Lower lobe of right lung (tissue), 2 donors: Measurements from ENCODE around the gene TRPC4AP. TPM values are rescaled to one million over a fixed set of nuclear protein-coding genes. Genes with fewer than 3 reads are reported as not detected.

Source experiments
- ATAC-seq, 2 donors: fragments of 200-7000 bp; cut with Tn5 transposase; one replicate each; pipeline ENCODE4 v1.9.1; 2020 to 2022; ENCODE audit warnings: mild to moderate bottlenecking in 2 of 2, moderate library complexity in 2 of 2
- DNase-seq: peaks from one replicate; pipeline ENCODE4 v3.0.0-alpha.2; 2020
- H3K27ac ChIP-seq: fragments of 200-600 bp; one replicate; pipeline ENCODE4 v1.8.0; 2022
- H3K27me3 ChIP-seq: fragments of 200-600 bp; one replicate; pipeline ENCODE4 v1.8.0; 2022; ENCODE audit warnings: low read depth
- H3K36me3 ChIP-seq: fragments of 200-600 bp; one replicate; pipeline ENCODE4 v1.8.0; 2022; ENCODE audit warnings: mild to moderate bottlenecking
- H3K4me1 ChIP-seq: fragments of 200-600 bp; one replicate; pipeline ENCODE4 v1.8.0; 2022
- H3K4me3 ChIP-seq: fragments of 200-600 bp; one replicate; pipeline ENCODE4 v1.8.0; 2022; ENCODE audit warnings: mild to moderate bottlenecking
- H3K9me3 ChIP-seq: fragments of 200-600 bp; one replicate; pipeline ENCODE4 v1.8.0; 2022
- intact Hi-C: fragments of 100-400 bp; cut with DNase I; formaldehyde crosslinking; loops from one replicate; pipeline ENCODE4 v1.11.0; 2022
- total RNA-seq: library from RNA; stranded (reverse); fragmentation: NEBNext Ultra II Directional; extraction: Animal tissue kit (Norgen Biotek cat#: 25700); gene quantifications from one replicate; pipeline ENCODE4 v1.2.1, GENCODE V29; 2021
- TF ChIP-seq, protein P1 (sequence below): fragments of 200-600 bp; IDR thresholded peaks from one replicate; pipeline ENCODE4 v1.8.0; 2022; ENCODE audit warnings: antibody characterized with exemption, mild to moderate bottlenecking
- donor health status: DM: no; HTN: yes; CAD: no; lungs with severe emphysema.

TRPC4AP gene
- total RNA-seq, 1 donor from 2014 or later, result 63.2 TPM

DNA sequence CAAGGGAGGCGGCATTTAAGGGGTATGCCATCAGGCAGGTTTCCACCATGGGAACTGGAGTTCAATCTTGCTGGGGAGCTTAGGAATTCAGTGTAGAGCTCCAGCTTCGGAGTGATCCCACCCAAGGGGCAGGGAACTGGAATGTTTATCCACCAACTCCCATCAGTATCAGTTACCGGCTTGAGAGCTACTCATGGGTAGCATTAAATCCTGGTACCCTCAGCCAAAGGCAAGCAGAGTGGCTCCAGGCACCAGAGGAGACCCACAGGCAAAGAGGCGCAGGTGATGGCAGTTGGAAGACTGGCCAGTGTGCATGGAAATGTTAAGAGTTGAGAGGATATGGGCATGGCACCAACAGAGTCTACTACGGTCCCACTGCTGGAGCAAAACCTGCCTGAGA is 40.4 kb upstream of the TRPC4AP start:
- Histone ChIP-seq H3K9me3 (no peaks in the 10 kb centered on the region), H3K36me3 (peaks cover 97% of the 10 kb centered on the region), H3K4me1 (peaks cover 8% of the 10 kb centered on the region), H3K27me3 (no peaks in the 10 kb centered on the region), H3K4me3 (no peak overlapping the region), H3K27ac (no peak overlapping the region)
- intact Hi-C loops, result no loop called here
- no peak for DNase-seq
- TF ChIP-seq, protein P1, sequence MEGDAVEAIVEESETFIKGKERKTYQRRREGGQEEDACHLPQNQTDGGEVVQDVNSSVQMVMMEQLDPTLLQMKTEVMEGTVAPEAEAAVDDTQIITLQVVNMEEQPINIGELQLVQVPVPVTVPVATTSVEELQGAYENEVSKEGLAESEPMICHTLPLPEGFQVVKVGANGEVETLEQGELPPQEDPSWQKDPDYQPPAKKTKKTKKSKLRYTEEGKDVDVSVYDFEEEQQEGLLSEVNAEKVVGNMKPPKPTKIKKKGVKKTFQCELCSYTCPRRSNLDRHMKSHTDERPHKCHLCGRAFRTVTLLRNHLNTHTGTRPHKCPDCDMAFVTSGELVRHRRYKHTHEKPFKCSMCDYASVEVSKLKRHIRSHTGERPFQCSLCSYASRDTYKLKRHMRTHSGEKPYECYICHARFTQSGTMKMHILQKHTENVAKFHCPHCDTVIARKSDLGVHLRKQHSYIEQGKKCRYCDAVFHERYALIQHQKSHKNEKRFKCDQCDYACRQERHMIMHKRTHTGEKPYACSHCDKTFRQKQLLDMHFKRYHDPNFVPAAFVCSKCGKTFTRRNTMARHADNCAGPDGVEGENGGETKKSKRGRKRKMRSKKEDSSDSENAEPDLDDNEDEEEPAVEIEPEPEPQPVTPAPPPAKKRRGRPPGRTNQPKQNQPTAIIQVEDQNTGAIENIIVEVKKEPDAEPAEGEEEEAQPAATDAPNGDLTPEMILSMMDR, result no peak
- no peak for ATAC-seq

DNA sequence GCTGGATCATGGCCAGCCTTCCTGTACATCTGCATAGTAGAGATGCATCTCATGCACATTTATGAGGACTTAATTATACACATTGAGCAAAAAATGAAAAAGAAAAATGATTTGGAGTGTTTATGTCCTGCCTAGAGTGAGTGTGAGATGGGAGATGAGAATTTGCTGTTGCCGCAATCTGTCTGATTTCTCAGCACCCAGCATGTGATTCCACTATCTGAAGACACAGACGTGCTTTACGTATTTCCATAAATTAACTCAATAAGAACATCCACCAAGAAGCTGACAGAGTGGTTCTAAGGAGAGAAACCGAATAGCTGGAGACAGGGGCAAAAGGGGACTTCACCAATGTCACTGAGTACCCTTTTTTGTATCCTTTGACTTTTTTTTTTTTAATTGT is 39.3 kb upstream of the TRPC4AP start:
- no peak for DNase-seq
- H3K4me3 ChIP-seq, result no peak overlapping the region
- H3K27me3 ChIP-seq, result no peaks in the 10 kb centered on the region
- H3K9me3 ChIP-seq, result no peaks in the 10 kb centered on the region
- H3K27ac ChIP-seq, result no peak overlapping the region
- intact Hi-C loops, result no loop called here
- H3K36me3 ChIP-seq, result peaks cover 97% of the 10 kb centered on the region
- TF ChIP-seq, protein P1, result no peak
- no peak for ATAC-seq
- peaks cover 8% of the 10 kb centered on the region for H3K4me1 ChIP-seq

DNA sequence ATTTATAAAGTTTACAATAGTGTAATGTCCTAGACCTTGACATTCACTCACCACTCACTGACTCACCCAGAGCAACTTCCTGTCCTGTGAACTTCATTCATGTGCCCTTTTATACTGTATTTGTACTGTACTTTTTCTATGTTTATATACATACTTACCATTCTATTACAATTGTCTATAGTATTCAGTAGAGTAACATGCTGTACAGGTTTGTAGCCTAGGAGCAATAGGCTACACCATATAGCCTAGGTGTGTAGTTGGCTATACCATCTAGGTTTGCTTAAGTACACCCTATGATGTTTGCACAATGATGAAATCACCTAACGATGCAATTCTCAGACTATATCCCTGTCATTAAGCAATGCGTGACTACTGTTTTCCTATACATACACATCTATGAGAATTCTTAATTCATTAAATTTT is 37.1 kb upstream of the TRPC4AP start:
- Histone ChIP-seq H3K27ac (no peak overlapping the region), H3K27me3 (no peaks in the 10 kb centered on the region), H3K4me1 (peaks cover under 1% of the 10 kb centered on the region), H3K9me3 (no peaks in the 10 kb centered on the region), H3K4me3 (no peak overlapping the region), H3K36me3 (peaks cover 97% of the 10 kb centered on the region)
- DNase-seq (no peak), ATAC-seq (peak in 1 of 2 donors; percentile 42)
- TF ChIP-seq, protein P1, result no peak
- intact Hi-C loops, result no loop called here

DNA sequence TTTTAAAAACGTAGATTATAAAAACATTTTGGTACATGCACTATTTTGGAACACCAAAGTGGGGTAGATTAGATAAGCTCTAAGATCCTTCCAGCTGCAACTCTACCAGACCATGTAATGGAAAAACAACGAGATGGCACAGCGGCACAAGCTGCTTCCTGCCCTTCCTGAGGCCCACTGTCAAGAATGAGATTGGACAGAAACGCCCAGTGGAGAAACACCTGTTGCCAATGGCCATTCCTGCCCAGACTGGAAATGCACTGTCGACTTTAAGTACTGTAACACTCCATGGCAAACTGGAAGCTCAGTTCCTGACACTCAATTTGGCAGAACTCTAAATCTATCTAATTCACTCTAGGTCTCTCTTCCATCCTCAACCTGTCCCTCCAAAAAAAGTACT is 33.1 kb upstream of the TRPC4AP start:
- H3K4me1 ChIP-seq, result no peaks in the 10 kb centered on the region
- no peak for DNase-seq
- TF ChIP-seq, protein P1, result no peak
- no peaks in the 10 kb centered on the region for H3K27me3 ChIP-seq
- peaks cover 97% of the 10 kb centered on the region for H3K36me3 ChIP-seq
- H3K4me3 ChIP-seq, result no peak overlapping the region
- intact Hi-C loops, result no loop called here
- ATAC-seq, result no peak
- H3K27ac ChIP-seq, result no peak overlapping the region
- H3K9me3 ChIP-seq, result no peaks in the 10 kb centered on the region

DNA sequence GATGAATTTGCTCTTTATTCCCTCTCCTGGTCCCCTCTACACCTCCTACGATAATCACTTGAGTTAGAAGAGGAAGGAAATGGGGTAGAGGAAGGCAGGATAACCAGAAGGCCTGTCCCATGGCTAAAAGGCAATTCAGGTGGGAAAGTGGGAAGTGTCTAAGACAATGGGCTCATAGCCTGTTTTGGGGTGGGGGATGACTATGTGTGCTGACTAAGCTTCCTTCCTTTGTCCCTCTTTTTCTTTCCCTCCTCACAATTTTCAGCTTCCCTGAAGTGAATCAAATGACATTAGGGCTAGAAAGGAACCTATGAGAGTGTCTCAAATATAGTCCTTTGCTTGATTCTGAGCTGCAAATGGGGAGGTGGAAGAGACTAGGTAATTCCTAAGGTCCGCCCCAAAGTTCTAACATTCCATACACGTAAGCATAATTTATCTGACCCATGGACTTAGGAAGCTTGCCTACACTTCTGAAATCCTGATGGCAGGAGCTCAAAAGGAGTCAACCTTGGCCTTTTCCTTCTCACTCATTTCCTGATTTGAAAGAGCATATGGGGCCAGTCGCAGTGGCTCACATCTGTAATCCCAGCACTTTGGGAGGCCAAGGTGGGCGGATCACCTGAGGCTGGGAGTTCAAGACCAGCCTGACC is 30.3 kb upstream of the TRPC4AP start:
- no peak for ATAC-seq
- intact Hi-C loops, result no loop called here
- Histone ChIP-seq H3K4me1 (no peaks in the 10 kb centered on the region), H3K4me3 (no peak overlapping the region), H3K27ac (no peak overlapping the region), H3K36me3 (peaks cover 100% of the 10 kb centered on the region), H3K9me3 (no peaks in the 10 kb centered on the region), H3K27me3 (no peaks in the 10 kb centered on the region)
- DNase-seq, result no peak
- TF ChIP-seq, protein P1, result no peak
